IMR-90 (cell line): ENCODE results near the gene PCNX2. TPM values are rescaled to one million over a fixed set of nuclear protein-coding genes. Genes with fewer than 3 reads are reported as not detected.

Source experiments
- ATAC-seq: fragments of 200-7000 bp; cut with Tn5 transposase; 2 replicates; pipeline ENCODE4 v1.9.1; 2020; ENCODE audit warnings: low read depth, mild to moderate bottlenecking, moderate library complexity
- BruUV-seq: library from RNA; stranded (reverse); fragments of 400-500 nt; replicated peaks from 2 replicates; lab custom pipeline; 2021; lab: Mats Ljungman, UMichigan
- CTCF ChIA-PET: fragments of 300-600 bp; formaldehyde crosslinking; extraction: SDS; loops from one replicate; lab custom pipeline; 2021; ENCODE audit warnings: antibody characterized with exemption; lab: Yijun Ruan, JAX
- POLR2A ChIA-PET: fragments of 300-600 bp; sonication (Branson Sonifier 250); formaldehyde crosslinking; loops from one replicate; lab custom pipeline; 2022; ENCODE audit warnings: antibody characterized with exemption; ENCODE audit not compliant: unreplicated experiment; lab: Charles Lee
- DNase-seq: peaks from one replicate; pipeline ENCODE4 v3.0.0; 2013
- H2AFZ ChIP-seq: replicated peaks from 2 replicates; pipeline ENCODE3; 2013; ENCODE audit warnings: low read length, mild to moderate bottlenecking; ENCODE audit not compliant: poor library complexity
- H2AK5ac ChIP-seq: 2 replicates; pipeline ENCODE4 v1.6.1; 2013; ENCODE audit warnings: low read depth, low read length, inconsistent platforms
- H2AK9ac ChIP-seq: replicated peaks from 2 replicates; pipeline ENCODE3; 2013; ENCODE audit warnings: mild to moderate bottlenecking, low read depth, low read length, moderate library complexity; ENCODE audit not compliant: poor library complexity
- H2BK120ac ChIP-seq: 2 replicates; pipeline ENCODE4 v1.6.1; 2013; ENCODE audit warnings: low read depth, low read length, inconsistent platforms
- H2BK15ac ChIP-seq: 3 replicates; pipeline ENCODE4 v1.6.1; 2013; ENCODE audit warnings: low read depth, low read length, inconsistent platforms
- H2BK20ac ChIP-seq: 2 replicates; pipeline ENCODE4 v1.6.1; 2013; ENCODE audit warnings: low read depth, mild to moderate bottlenecking, inconsistent platforms, low read length, moderate library complexity
- H2BK5ac ChIP-seq: 2 replicates; pipeline ENCODE4 v1.6.1; 2013; ENCODE audit warnings: mild to moderate bottlenecking, low read depth, low read length, inconsistent platforms; ENCODE audit not compliant: poor library complexity, severe bottlenecking
- H3K14ac ChIP-seq: replicated peaks from 2 replicates; pipeline ENCODE4 v1.6.1; 2013; ENCODE audit warnings: low read depth, low read length, inconsistent platforms
- H3K18ac ChIP-seq: 2 replicates; pipeline ENCODE4 v1.6.1; 2013; ENCODE audit warnings: low read depth, low read length, control low read depth
- H3K23ac ChIP-seq: 2 replicates; pipeline ENCODE4 v1.6.1; 2013; ENCODE audit warnings: low read depth, low read length, inconsistent platforms
- H3K27ac ChIP-seq: 2 replicates; pipeline ENCODE4 v1.5.1; 2013; ENCODE audit warnings: mild to moderate bottlenecking, control low read depth, low read length; ENCODE audit not compliant: insufficient read depth
- H3K27me3 ChIP-seq: 2 replicates; pipeline ENCODE4 v1.6.1; 2013; ENCODE audit warnings: low read length; ENCODE audit not compliant: control insufficient read depth, insufficient read depth
- H3K36me3 ChIP-seq: 2 replicates; pipeline ENCODE4 v1.6.1; 2013; ENCODE audit warnings: low read length, mixed read lengths; ENCODE audit not compliant: control insufficient read depth, insufficient read depth
- H3K4ac ChIP-seq: 2 replicates; pipeline ENCODE4 v1.6.1; 2013; ENCODE audit warnings: low read depth, low read length, inconsistent platforms
- H3K4me1 ChIP-seq: 2 replicates; pipeline ENCODE4 v1.6.1; 2013; ENCODE audit warnings: low read length, mixed read lengths; ENCODE audit not compliant: control insufficient read depth, insufficient read depth
- H3K4me2 ChIP-seq: 2 replicates; pipeline ENCODE4 v1.6.1; 2013; ENCODE audit warnings: low read depth, mild to moderate bottlenecking, control low read depth, low read length, moderate library complexity
- H3K4me3 ChIP-seq: 2 replicates; pipeline ENCODE4 v1.5.1; 2013; ENCODE audit warnings: low read depth, mild to moderate bottlenecking, control low read depth, low read length, moderate library complexity; ENCODE audit not compliant: insufficient read depth
- H3K56ac ChIP-seq: 2 replicates; pipeline ENCODE4 v1.6.1; 2013; ENCODE audit warnings: low read length, inconsistent platforms; ENCODE audit not compliant: insufficient read depth; ENCODE audit errors: extremely low read depth
- H3K79me1 ChIP-seq, 2 experiments: 2 replicates each; pipeline ENCODE4 v1.6.1; 2013; ENCODE audit warnings: low read length in 2 of 2, inconsistent platforms in 1 of 2, low read depth in 1 of 2
- H3K9ac ChIP-seq: 2 replicates; pipeline ENCODE4 v1.6.1; 2013; ENCODE audit warnings: low read depth, low read length, control low read depth
- H3K9me1 ChIP-seq: 2 replicates; pipeline ENCODE4 v1.6.1; 2013; ENCODE audit warnings: low read length, inconsistent platforms; ENCODE audit not compliant: insufficient read depth
- H3K9me3 ChIP-seq: 2 replicates; pipeline ENCODE4 v1.6.1; 2013; ENCODE audit warnings: low read length; ENCODE audit not compliant: control insufficient read depth, insufficient read depth
- H4K20me1 ChIP-seq: 2 replicates; pipeline ENCODE4 v1.6.1; 2013; ENCODE audit warnings: low read length, inconsistent platforms; ENCODE audit not compliant: insufficient read depth
- H4K5ac ChIP-seq: 2 replicates; pipeline ENCODE4 v1.6.1; 2013; ENCODE audit warnings: mild to moderate bottlenecking, low read depth, low read length, control low read depth
- H4K8ac ChIP-seq, 2 experiments: 2 replicates each; pipeline ENCODE4 v1.6.1; 2013; ENCODE audit warnings: low read depth in 2 of 2, low read length in 2 of 2, control low read depth in 1 of 2, inconsistent platforms in 1 of 2
- H4K91ac ChIP-seq: 2 replicates; pipeline ENCODE4 v1.6.1; 2013; ENCODE audit warnings: low read depth, low read length, inconsistent platforms; ENCODE audit not compliant: insufficient read depth
- BHLHE40 ChIP-seq: fragments of 150-350 bp; IDR thresholded peaks from 2 replicates; pipeline ENCODE4 v1.6.1; 2016; ENCODE audit warnings: mild to moderate bottlenecking, low read depth, low read length
- CHD1 ChIP-seq: IDR thresholded peaks from 2 replicates; pipeline ENCODE4 v1.6.1; 2012; ENCODE audit warnings: low read depth, low read length, improper control_type of control experiment
- FOS ChIP-seq: fragments of 150-350 bp; IDR thresholded peaks from 2 replicates; pipeline ENCODE4 v1.6.1; 2016; ENCODE audit warnings: low read depth, low read length
- NFE2L2 ChIP-seq: fragments of 150-350 bp; IDR thresholded peaks from 2 replicates; pipeline ENCODE4 v1.6.1; 2016; ENCODE audit warnings: low read depth, mild to moderate bottlenecking, low read length
- USF2 ChIP-seq: fragments of 150-350 bp; IDR thresholded peaks from 2 replicates; pipeline ENCODE4 v1.6.1; 2017; ENCODE audit warnings: mild to moderate bottlenecking, antibody characterized with exemption, low read length, low read depth
- WGBS, 2 experiments: methylation state at CpG; one replicate each; pipeline versions ENCODE4 v1.1.5 to v1.1.7; 2013; ENCODE audit warnings: missing lambda C conversion rate in 2 of 2; ENCODE audit not compliant: insufficient read length in 1 of 2; ENCODE audit errors: extremely low coverage in 2 of 2; 5-methylcytosine and 5-hydroxymethylcytosine counted together
- dilution Hi-C: fragments of 300-500 bp; cut with HindIII; formaldehyde crosslinking; loops from one replicate; pipeline ENCODE4 v1.14.3; 2018; ENCODE audit warnings: low sequenced_read_pairs; ENCODE audit not compliant: unreplicated experiment
- in situ Hi-C: fragments of 300-500 bp; cut with MboI; formaldehyde crosslinking; loops from 3 replicates; pipeline ENCODE4 v1.14.3; 2019; ENCODE audit warnings: low sequenced_read_pairs, inconsistent platforms, mixed read lengths
- intact Hi-C: fragments of 100-400 bp; cut with micrococcal nuclease; formaldehyde crosslinking; loops from 2 replicates; pipeline ENCODE4 v1.10.0; 2022
- polyA plus RNA-seq, 3 experiments: library from polyadenylated mRNA; depleted of rRNA; stranded (reverse); fragments of >200 nt; gene quantifications; 2 replicates each; pipeline ENCODE4 v1.2.3, GENCODE V29; 2012; ENCODE audit warnings: low replicate concordance in 1 of 3
- total RNA-seq: library from RNA; depleted of rRNA; stranded (reverse); fragments of >200 nt; gene quantifications from 2 replicates; pipeline ENCODE4 v1.2.3, GENCODE V29; 2012

The PCNX2 gene
- total and polyA plus RNA-seq, 2 of the 4 experiments (the other 2 are of a cell fraction) = 15.9 to 22.6 TPM

GRCh38 chr1:233211595-233211994 lies 83.9 kb downstream of the PCNX2 start:
- no peak overlapping the region for H2AK9ac ChIP-seq
- peaks cover 9% of the 10 kb centered on the region for H3K36me3 ChIP-seq
- no peak overlapping the region for H2BK20ac ChIP-seq
- no peak overlapping the region for H4K5ac ChIP-seq
- no peak overlapping the region for H2AFZ ChIP-seq
- peak overlapping the region; percentile 21 for H2BK5ac ChIP-seq
- no peak overlapping the region for H3K56ac ChIP-seq
- in situ Hi-C loops = no loop called here
- no peak overlapping the region for H3K4ac ChIP-seq
- intact Hi-C loops = no loop called here
- ChIA-PET POLR2A (interaction anchor here (0.6 kb wide), 2 partner anchors 1455 to 1890 kb away, joined by 5 to 7 read pairs; no protein-coding TSS in a partner anchor), CTCF (interaction anchor here (0.7 kb wide), 1 partner anchor 10 kb away, joined by 4 read pairs; no protein-coding TSS in a partner anchor)
- no peak overlapping the region for H3K23ac ChIP-seq
- no peaks in the 10 kb centered on the region for H3K79me1 ChIP-seq
- ATAC-seq = peak; percentile 67
- H4K20me1 ChIP-seq = no peaks in the 10 kb centered on the region
- H3K4me1 ChIP-seq = peaks cover 3% of the 10 kb centered on the region; the same call in 1 of the 2 replicates
- no peak overlapping the region for H4K91ac ChIP-seq
- no TSS peak for BruUV-seq
- no peak overlapping the region for H3K9ac ChIP-seq
- no peaks in the 10 kb centered on the region for H3K27me3 ChIP-seq
- no peak overlapping the region for H3K27ac ChIP-seq
- no peak overlapping the region for H2AK5ac ChIP-seq
- H2BK15ac ChIP-seq = no peak overlapping the region
- no peak overlapping the region for H3K14ac ChIP-seq
- no peak overlapping the region for H3K18ac ChIP-seq
- H4K8ac ChIP-seq = no peak overlapping the region
- TF ChIP-seq BHLHE40 (no peak), FOS (no peak), NFE2L2 (no peak), USF2 (no peak), CHD1 (no peak)
- peak; percentile 39 for DNase-seq
- WGBS, 2 experiments = no CpG with 5 or more reads among the region's 5 CpGs
- no peaks in the 10 kb centered on the region for H3K9me3 ChIP-seq
- H3K4me3 ChIP-seq = no peak overlapping the region
- no peak overlapping the region for H2BK120ac ChIP-seq
- H3K9me1 ChIP-seq = no peaks in the 10 kb centered on the region; the same call in 1 of the 2 replicates
- H3K4me2 ChIP-seq = no peak overlapping the region
- dilution Hi-C loops = no loop called here
